GM19468 (cell line): ENCODE measurements around the gene GPR55.

Source experiments
- ATAC-seq: cut with Tn5 transposase; IDR thresholded peaks from one replicate; pipeline ENCODE4 v1.9.1; 2021; ENCODE audit warnings: mild to moderate bottlenecking, moderate library complexity, moderate number of reproducible peaks; ENCODE audit not compliant: unreplicated experiment; ENCODE audit errors: extremely low read depth

GPR55 gene

DNA sequence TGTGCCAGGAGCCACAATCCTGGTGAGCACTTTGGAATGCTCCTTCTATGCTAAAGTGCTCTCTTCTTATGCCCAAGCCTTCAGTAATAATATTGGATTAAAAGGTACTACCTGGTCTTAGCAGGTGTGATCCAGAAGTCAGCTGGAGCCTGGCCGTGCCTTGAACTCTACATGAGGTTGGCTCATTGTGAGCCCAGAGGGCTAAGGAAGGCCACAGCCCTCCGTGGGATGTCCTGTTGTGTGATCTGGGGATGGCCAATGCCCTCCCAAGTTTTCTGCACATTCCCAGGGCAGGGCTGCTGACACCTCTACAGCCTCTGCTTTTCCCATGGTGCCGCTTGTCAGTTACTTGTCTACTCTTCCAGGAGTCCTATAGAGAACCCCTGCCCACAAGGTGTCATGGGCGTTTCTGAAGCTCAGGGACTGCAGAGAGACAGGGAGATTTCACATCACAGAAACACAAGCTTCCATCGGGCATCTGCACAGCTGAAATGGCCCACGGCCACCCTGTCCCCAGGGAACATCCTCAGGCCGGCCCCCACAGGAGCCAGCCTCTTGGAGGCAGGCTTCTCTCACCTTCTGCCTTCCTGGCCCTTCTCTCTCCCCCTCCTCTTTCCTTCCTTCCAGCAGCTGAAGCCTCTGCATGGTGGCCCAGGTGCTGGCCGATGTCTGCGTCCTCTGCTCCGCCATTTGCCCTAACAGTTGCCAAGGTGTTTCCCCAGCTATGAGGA is 27.3 kb upstream of the GPR55 start:
- ATAC-seq: no peak

DNA sequence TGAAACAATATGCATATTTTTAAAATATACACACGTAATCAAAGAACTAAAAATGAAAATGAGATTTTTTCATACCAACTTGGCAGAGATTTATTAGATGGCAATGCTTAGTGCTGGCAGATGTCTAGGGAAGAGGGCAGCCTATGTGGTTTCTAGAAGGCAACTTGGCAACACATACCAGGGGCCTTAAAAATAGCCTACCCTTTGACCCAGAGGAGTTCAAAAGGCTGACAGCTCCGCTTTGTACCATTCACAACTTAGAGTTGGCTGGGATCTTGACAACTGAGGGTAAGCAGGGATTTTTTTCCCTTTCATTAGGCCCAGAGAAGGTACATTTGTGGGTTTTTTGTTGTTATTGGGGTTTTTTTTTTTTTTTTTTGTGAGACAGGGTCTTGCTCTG is 26.4 kb upstream of the GPR55 start:
- ATAC-seq: no peak

DNA sequence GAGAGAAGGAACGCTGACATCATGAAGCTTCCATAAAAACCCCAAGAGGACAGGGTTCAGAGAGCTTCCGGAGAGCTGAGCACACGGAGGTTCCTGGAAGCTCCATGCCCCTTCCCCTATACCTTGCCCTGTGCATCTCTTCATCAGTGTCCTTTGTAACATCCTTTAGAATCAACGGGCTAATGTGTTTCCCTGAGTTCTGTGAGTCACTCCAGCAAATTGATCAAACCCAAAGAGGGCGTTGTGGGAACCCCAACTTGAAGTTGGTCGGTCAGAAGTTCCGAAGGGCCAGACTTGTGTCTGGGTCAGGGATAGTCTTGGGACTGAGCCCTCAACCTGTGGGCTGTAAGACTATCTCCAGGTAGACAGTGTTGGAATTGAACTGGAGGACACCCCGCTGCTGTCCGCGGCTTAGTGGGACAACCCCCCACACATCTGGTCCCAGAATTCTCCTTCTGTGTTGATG is 25.9 kb upstream of the GPR55 start:
- ATAC-seq: no peak

DNA sequence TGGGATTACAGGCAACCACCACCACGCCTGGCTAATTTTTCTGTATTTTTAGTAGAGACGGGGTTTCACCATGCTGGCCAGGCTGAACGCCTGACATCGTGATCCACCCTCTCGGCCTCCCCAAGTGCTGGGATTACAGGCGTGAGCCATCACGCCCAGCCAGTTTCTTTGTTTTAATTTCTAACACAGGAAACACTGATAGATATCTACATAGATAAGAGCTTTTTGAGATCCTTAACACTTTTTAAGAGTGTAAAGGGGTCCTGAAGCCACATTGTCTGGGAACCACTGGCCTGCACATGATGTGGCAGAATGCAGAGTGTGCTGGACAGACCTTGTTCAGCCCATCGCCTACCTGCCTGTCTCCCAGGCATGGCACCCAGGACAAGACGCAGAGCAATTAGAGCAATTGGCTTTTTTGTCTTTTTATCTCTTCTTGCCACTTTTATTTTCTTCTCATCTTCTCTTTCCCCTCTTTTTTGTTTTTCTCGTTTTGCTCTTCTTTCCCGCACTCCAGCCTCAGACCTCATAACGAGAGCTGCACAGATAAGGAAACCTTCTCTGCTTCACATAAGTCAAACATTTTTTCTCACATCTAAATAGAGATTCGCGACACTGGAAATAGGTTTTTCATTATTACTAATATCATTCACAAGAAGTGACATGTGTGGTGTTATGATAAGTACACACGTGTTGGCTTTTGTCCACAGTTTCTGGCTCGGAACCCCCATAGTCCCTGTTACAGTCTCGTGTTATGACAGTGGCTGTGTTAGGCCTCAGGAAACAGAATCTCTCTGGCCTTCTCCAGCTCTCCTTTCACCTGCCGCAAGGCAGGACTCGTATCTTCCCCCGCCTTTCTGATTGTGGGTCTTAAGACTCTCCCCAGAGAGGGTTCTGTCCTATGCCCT is 25.2 kb upstream of the GPR55 start:
- ATAC-seq: peak; percentile 43

DNA sequence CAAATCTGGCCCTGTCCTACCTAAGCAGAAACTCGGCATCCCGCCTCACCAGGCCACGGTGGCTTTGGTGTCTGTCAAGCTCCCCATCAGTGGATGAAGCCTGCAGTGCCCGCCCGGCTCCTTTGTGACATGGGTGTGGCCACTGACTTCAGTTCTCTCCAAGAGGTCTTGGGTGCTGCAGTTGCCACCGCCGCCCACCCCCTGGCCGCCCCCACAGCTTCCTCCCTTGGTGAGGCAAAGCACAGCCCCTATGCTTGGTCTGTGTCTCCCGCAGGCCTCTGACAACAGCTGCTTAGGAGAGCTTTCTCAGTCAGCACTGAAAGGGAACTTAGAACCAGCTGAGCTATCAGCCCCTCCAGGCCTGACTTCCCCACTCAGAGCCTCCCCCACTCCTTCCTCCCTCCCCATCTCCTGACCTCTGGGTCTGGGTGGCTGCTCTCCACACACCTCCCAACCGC is 22.9 kb upstream of the GPR55 start:
- ATAC-seq: peak; percentile 31

DNA sequence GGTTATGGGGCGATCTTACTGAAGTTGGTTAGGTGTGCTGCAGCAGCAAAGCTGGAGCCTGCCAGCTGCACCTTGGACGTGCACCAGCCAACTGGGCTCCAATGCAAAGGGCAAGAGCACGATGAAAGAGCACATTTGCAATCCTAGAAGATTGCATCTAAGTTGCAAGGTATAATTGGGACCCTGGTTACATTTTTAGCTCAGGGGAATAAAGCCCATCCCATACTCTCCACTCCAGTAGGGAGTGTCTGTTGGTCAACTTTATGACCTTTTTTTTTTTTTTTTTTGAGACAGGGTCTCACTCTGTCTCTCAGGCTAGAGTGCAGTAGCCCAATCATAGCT is 22.2 kb upstream of the GPR55 start:
- no peak for ATAC-seq

DNA sequence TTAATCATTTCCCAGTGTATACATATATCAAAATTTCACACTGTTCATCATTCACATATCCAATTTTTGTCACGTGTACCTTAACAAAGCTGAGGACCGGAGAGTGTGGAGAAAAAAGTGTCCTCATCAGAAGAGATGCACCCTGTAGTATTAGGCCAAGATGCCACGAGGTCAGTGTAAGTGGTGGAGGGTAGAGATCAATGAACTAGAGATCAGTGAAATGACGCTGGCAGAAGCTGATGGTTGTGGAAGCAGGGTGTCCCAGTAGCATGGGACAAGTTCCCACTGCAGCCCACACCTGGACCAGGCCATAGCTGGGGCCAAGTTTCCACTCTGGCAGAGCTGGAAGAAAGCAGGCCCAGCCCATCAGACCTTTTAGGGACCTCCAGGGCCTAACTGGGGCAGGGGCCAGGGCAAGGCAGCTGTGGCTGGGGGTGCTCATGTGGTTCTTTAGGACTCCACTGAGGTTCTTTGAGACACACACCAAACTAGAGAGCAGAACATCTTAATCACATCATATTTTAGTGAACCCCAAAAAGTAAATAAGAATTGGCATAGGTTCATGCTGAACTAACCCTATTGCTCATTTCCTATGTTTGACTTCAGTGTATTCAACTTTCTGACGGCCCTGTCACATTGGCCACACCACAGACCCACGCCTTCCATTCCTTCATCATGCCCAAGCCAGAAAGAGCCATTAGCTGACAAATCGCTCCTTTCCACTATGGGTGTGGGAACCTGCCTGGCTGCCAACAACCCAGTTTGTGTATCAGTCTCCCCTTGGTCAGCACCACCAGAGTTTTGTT is 21.6 kb upstream of the GPR55 start:
- no peak for ATAC-seq

DNA sequence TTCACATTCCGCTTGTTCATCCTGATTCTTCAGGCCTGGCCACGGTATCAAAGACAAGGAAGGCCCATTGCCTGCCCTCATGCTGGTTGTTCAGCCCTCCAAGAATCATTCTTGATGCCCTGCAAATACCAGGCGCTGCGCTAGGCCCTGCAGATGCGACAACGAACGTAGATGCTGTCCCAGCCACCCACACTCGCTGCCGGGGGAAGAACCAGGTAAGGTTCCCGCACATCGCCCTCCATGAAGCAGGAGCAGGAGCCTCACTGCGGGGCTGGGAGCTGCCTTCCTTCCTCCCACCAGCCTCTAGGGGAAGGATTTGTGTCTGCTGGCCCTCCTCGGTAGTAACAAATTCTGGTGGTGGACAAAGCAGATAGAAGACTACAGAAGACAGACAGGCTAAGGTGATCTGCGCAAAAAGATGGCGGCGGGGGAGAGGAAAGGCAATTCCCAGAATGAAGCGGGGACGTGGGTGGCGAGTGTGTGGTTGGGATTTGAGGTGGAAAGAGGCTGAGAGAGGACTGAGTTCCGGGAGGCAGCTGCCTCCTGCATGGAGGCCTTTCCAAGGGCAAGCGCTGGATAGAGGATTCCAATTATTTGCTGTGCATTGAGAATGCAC is 19.8 kb upstream of the GPR55 start:
- ATAC-seq: no peak

DNA sequence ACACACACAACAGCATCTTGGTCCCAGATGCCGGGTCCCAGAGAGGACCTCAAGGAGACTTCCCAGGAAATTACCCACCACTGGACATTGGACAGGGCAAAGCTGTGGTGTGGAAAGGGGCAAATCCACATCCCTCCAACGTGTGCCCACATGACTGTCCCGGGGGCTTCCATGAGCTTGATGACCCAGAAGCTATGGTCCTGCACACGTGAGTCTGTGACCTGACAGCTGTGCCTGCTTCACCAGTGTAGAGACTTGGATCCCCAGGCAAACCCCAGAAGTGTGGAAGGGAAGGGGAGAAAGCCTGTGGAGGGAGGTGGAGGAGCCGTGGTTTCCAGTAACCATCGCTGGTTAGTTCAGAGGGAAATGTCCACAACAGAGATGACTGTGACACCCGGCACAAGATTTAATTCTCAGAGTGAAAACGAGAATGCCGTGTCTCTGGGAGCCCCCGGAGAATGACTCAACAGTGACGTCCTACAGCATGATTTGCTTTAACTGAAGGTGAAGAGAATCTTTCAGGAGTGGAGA is 19.1 kb upstream of the GPR55 start:
- peak; percentile 40 for ATAC-seq

DNA sequence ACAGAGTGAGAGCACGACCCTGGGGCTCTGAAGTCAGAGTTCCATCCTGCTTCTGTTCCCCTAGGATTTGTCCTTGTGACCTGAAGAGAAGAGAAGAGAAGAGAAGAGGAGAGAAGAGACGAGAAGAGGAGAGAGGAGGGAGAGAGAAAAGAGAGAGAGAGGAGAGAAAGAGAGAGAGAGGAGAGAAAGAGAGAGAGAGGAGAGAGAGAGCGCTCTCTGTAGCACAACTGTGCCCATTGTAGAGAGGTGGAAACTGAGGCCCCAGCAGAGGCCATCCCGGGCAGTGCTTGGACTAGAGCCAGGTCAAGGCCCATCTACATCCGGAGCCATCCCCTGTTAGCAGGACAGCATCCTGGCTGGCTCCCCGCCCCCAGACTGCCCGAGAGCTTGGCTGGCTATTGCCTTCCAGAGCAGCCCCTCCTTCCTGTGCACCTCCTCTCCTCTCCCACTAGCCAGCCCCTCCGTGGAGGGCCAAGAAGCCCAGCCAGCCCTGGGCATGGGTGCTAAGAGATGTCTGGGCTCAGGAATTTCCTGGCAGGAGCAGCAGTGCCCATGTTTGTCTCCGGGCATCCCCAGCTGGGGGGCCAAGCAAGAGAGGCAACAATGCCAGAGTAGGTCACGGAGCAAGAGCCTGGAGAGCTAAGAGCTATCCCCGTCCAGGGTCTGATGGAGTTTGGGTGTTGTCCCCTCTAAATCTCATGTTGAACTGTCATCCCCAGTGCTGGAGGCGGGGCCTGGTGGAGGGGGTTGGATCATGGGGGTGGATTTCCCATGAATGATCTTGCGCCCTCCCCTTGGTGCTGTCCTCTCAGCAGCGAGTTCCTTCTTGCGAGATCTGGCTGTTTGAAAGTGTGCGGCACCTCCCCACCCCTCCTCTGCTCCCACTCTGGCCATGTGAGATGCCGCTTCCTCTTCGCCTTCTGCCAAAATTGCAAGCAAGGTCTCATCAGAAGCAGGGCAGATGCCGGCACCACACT is 18.2 kb upstream of the GPR55 start:
- peak; percentile 29 for ATAC-seq

DNA sequence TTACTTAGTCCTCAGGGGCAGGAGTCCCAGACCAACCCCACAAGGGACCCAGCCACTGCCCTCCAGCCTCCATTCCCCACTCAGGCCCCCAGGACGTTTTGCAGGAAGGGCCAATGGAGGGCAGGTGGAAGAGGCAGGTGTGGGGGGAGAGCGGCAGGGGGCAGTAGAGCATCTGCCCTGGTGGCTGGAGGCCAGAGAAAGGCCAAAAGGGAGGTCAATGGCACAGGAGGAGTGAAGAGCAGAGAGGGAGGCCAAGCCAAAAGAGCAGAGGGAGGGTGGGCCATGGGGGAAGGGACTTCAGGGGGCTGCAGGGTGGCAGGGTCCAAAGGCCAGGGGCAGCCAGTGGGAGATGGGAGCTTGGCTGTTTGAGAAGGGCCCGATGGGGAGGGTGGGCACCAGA is 17.3 kb upstream of the GPR55 start:
- ATAC-seq: no peak

DNA sequence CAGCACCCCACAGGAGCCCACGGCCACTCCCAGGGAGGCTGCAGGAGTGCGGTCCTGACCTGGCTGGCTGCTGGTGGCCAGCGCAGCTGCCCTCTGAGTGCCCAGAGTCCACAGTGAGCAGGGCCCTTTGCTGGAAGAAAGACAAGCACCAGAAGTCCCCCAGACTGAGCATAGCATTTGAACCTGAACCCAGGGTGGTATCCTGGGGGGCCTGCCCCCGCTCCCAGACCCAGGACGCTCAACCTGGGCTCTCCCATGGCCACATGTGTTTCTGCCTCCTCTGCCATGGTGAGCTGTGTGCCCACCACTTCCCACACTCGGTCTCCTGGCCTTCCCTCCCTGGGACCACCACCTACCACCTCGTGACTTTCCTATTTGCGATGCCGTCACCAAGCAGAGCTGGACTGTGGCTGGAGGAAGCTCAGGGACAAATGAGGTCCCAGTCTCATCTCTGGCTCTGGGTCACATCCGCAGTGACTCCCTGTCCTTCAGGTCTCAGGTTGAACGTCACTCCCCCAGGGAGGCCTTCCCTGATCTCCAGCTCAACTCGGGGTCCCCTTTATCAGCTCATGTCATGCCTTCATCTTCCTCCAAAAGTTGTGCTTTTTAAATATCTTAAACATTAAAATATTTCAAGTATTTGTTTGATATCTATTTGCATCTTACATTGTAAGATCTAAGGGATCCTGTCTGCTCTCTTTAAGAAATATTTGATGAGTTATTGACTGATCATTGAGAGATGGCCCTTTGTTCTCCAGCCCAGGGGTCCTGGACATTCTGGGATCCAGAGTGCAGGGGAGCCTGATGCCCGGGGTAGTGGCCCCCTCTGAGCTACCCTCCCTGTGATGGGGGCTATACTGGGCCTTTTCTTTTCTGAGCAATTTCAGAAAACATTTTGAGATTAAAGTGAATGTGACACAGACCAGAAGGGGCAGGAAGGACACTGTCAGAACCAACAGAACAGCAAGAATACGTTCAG is 16.4 kb upstream of the GPR55 start:
- ATAC-seq: no peak

DNA sequence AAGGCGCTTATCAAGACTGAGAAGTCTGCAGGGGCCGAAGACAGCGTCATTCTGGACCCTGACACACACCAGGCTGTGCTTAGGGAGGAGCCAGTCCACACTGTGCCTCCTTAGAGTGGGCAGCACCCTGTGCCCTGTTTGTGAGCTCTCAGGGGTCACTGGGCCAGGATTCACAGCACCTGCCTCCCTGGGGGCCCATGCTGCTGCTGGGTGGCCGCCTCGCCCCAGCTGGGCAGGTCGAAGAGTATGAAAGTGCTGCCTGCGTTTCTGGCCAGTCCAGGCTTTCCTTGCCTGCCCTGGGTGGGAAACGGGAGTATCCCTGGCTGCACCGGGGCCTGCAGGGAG is 15.4 kb upstream of the GPR55 start:
- no peak for ATAC-seq

DNA sequence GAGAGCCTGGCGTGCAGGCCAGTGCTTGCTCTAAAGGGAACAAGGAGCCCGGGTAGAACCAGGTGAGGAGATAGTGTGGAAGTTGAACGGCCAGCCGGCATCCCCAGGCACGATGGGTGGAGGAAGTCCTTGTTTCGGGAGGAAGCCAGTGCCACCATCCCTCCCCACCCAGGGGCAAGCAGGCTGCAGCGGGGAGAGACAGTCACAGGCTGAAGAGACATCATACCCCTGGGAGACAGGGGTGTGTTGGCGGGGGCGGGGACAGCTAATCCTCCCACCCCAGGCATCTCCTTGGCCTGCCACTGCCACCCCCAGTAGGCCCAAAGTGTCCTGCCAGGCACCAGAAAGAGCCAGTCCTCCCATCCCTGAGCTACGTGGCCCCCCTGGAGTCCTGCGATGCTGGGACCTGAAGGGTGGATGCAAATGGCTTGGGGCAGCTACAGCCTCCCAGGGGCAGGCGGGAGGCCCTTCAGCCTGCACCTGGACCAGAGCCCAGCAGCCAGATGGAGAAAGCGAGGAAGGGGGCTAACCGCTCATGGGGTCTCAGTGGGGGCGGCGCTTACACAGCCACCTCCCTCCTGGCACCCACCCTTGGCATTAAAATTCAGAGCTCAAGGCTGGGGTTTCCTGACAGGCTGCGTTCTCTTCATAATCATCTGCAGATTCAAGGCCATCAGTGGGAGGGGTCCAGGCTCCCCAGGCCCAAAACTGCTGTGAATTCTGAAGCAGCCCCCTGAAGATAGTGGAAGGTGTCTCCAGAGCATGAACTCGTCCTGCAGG is 14.8 kb upstream of the GPR55 start:
- ATAC-seq: no peak

DNA sequence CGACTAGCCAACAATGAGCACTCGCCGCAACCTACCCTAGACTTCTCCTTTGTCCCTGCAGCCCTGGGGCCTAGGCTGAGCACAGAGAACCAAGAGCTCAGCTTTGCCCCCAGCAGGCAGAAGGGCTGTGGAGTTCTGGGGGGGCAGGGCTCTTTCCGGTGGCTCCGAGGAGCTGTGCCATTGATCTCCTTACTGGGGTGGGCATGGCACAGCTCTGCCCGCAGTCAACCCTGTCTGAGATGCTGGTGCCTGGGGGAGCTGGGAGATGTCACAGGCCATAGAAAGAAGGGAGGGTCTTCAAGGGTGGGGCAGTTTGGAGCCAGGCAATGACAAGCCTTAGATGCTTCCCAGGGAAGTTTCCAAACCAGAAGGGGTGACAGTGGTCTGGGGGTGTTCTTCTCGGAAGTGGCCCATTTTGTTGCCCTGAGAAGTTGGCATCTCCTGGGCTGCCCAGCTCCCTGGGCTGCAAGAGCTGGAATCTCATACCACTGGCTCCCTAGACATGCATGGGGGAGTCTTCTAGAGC is 14.1 kb upstream of the GPR55 start:
- no peak for ATAC-seq

DNA sequence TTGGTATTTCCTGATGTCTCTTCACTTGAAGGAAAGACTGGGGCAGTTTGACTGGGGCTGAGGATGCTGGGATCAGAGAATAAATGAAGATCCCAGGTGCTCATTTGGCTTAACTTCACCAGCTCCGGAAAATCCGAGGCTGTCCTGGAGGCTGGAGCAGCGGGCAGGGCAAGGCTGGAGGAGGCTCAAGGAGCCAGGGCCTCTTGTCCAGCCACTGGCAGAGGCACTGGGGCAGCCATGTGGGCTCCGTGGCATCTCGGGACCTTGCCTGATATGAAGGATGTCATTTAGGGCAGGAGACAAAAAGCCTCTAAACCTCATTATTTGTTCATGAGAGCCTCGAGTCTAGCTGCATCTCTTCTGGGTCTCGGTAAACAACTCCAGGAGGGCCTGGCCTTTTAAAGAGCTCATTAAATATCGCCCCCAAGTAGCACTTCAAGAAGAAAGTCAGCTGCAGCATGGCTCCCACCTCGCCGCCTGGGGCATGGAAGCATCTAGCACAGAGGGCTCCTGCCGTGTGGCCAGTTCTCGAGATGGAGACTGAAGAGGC is 13.5 kb upstream of the GPR55 start:
- no peak for ATAC-seq

DNA sequence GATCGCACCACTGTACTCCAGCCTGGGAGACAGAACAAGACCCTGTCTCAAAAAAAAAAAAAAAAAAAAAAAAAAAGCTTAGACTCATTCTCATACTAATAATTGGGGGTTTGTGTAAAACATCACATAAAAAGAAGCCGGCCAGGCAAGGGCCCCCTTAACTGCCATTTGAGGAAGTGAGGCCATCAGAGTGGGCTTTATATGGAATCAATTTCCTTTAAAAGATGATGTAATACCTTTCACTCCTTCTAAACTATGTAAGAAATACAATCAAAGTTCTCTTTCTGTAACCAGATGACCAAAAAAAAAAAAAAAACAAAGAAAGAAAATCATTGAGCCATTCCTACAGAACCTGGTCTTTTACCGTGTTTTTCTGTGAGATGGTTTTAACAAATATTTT is 13.1 kb upstream of the GPR55 start:
- no peak for ATAC-seq
